Gastroesophageal sphincter (tissue), 4 donors: ENCODE data around the gene ZBTB25. TPM values are rescaled to one million over a fixed set of nuclear protein-coding genes. Genes with fewer than 3 reads are reported as not detected.

Experiments
- ATAC-seq: fragments of 150-250 bp; one replicate; pipeline ENCODE4 v1.9.1; 2016; ENCODE audit warnings: mild to moderate bottlenecking, moderate library complexity
- H3K27ac ChIP-seq, 4 donors: fragments of 200-600 bp; sonication (generic) in 3 of 4; 1 replicate in 3 of 4; 2 replicates in 1 of 4; pipeline ENCODE4 v1.5.1; 2016 to 2019
- H3K27me3 ChIP-seq: fragments of 200-600 bp; sonication (generic); one replicate; pipeline ENCODE4 v1.5.1; 2019
- H3K36me3 ChIP-seq, 2 donors: fragments of 200-600 bp; sonication (generic); one replicate each; pipeline ENCODE4 v1.5.1; 2019; ENCODE audit warnings: control low read depth in 1 of 2
- H3K4me1 ChIP-seq, 3 donors: fragments of 200-600 bp; sonication (generic); 1 replicate in 2 of 3; 2 replicates in 1 of 3; pipeline ENCODE4 v1.5.1; 2016 to 2019; ENCODE audit warnings: control low read depth in 2 of 3
- H3K4me3 ChIP-seq, 2 donors: fragments of 200-600 bp; sonication (generic); one replicate each; pipeline ENCODE4 v1.5.1; 2019; ENCODE audit warnings: mild to moderate bottlenecking in 1 of 2, moderate library complexity in 1 of 2
- H3K9me3 ChIP-seq, 3 donors: fragments of 200-600 bp; sonication (generic); one replicate each; pipeline ENCODE4 v1.5.1; 2017 to 2019; ENCODE audit warnings: control low read depth in 2 of 3
- CTCF ChIP-seq, 4 experiments: fragments of 200-600 bp in 2 of 4; fragments of 450-650 bp in 2 of 4; sonication (generic) in 1 of 4; IDR thresholded peaks; one replicate each; pipeline ENCODE4 v1.5.1; 2017 to 2019; ENCODE audit warnings: antibody characterized with exemption in 4 of 4, mild to moderate bottlenecking in 2 of 4, moderate library complexity in 2 of 4
- EP300 ChIP-seq: sonication (generic); formaldehyde crosslinking; IDR thresholded peaks from one replicate; pipeline ENCODE4 v1.6.1; 2017; ENCODE audit warnings: antibody characterized with exemption, mild to moderate bottlenecking
- POLR2A ChIP-seq, 2 donors: fragments of 450-650 bp; IDR thresholded peaks; one replicate each; pipeline ENCODE4 v1.6.1; 2017; ENCODE audit warnings: antibody characterized with exemption in 2 of 2, mild to moderate bottlenecking in 2 of 2, moderate library complexity in 1 of 2
- POLR2AphosphoS5 ChIP-seq: sonication (generic); formaldehyde crosslinking; IDR thresholded peaks from one replicate; pipeline ENCODE4 v1.6.1; 2017; ENCODE audit warnings: antibody characterized with exemption
- WGBS, 2 donors: methylation state at CpG; one replicate each; pipeline ENCODE4 v1.1.5; 2018; ENCODE audit warnings: low coverage in 1 of 2; 5-methylcytosine and 5-hydroxymethylcytosine counted together
- total RNA-seq, 4 donors: library from RNA; depleted of rRNA; stranded (reverse); fragments of >200 nt; gene quantifications; one replicate each; pipeline ENCODE4 v1.1.0, GENCODE V29; 2016

Gene ZBTB25
- total RNA-seq, 4 donors from 2014 or later: 7.4 to 12.5 (median 9.8) TPM

GRCh38 chr14:64422756-64423155 lies 80.9 kb downstream of the ZBTB25 start:
- H3K4me3 ChIP-seq: no peak overlapping the region
- no peak for TF ChIP-seq CTCF (IDR thresholded peaks at IDR 0.05)
- no peak for TF ChIP-seq EP300
- TF ChIP-seq POLR2A (IDR thresholded peaks at IDR 0.05): no peak
- TF ChIP-seq POLR2AphosphoS5: no peak
- no peak for ATAC-seq
- H3K4me1 ChIP-seq: no peaks in the 10 kb centered on the region
- H3K9me3 ChIP-seq: no peaks in the 10 kb centered on the region
- no peaks in the 10 kb centered on the region for H3K27me3 ChIP-seq
- H3K27ac ChIP-seq: no peak overlapping the region
- WGBS, 2 donors: 90% methylated on average over 6 to 7 of the region's 7 CpGs
- H3K36me3 ChIP-seq: peaks cover 0 to 99% of the 10 kb centered on the region in 2 donors

GRCh38 chr14:64422005-64422404 lies 81.6 kb downstream of the ZBTB25 start:
- Histone ChIP-seq H3K4me3 (no peak overlapping the region), H3K36me3 (peaks cover 0 to 99% of the 10 kb centered on the region in 2 donors), H3K27me3 (no peaks in the 10 kb centered on the region), H3K9me3 (no peaks in the 10 kb centered on the region), H3K4me1 (no peaks in the 10 kb centered on the region), H3K27ac (no peak overlapping the region)
- no peak for TF ChIP-seq CTCF (IDR thresholded peaks at IDR 0.05)
- no peak for TF ChIP-seq POLR2A (IDR thresholded peaks at IDR 0.05)
- no peak for TF ChIP-seq POLR2AphosphoS5
- no peak for TF ChIP-seq EP300
- ATAC-seq: no peak
- WGBS, 2 donors: 94 to 100% methylated on average over 1 of the region's 1 CpG

GRCh38 chr14:64421166-64421565 lies 82.5 kb downstream of the ZBTB25 start:
- no peak for ATAC-seq
- no peak overlapping the region for H3K27ac ChIP-seq
- H3K36me3 ChIP-seq: peaks cover 0 to 99% of the 10 kb centered on the region in 2 donors
- 56 to 57% methylated on average over 8 of the region's 8 CpGs for WGBS, 2 donors
- no peaks in the 10 kb centered on the region for H3K4me1 ChIP-seq
- H3K9me3 ChIP-seq: no peaks in the 10 kb centered on the region
- H3K4me3 ChIP-seq: no peak overlapping the region
- TF ChIP-seq POLR2A (IDR thresholded peaks at IDR 0.05) (no peak), EP300 (no peak), CTCF (IDR thresholded peaks at IDR 0.05) (no peak)
- no peaks in the 10 kb centered on the region for H3K27me3 ChIP-seq

- TF ChIP-seq POLR2A (IDR thresholded peaks at IDR 0.05): no peak
- no peak for TF ChIP-seq EP300
- TF ChIP-seq POLR2AphosphoS5: no peak
- no peak for TF ChIP-seq CTCF (IDR thresholded peaks at IDR 0.05)
- H3K36me3 ChIP-seq: peaks cover 0 to 99% of the 10 kb centered on the region in 2 donors
- no peak overlapping the region for H3K27ac ChIP-seq
- H3K4me1 ChIP-seq: no peaks in the 10 kb centered on the region
- no peaks in the 10 kb centered on the region for H3K27me3 ChIP-seq
- no peak for ATAC-seq
- H3K4me3 ChIP-seq: no peak overlapping the region
- WGBS, 2 donors: 75% methylated on average over 5 of the region's 7 CpGs; no CpG with 5 or more reads in 1 of the 2 donors
- H3K9me3 ChIP-seq: no peaks in the 10 kb centered on the region
Measured at GRCh38 chr14:64419003-64419402, 84.6 kb downstream of the ZBTB25 start.

GRCh38 chr14:64417771-64418125 lies 85.9 kb downstream of the ZBTB25 start:
- Histone ChIP-seq H3K9me3 (no peaks in the 10 kb centered on the region), H3K27me3 (no peaks in the 10 kb centered on the region), H3K4me1 (no peaks in the 10 kb centered on the region), H3K27ac (no peak overlapping the region), H3K36me3 (peaks cover 0 to 99% of the 10 kb centered on the region in 2 donors), H3K4me3 (no peak overlapping the region)
- 98 to 100% methylated on average over 3 to 6 of the region's 7 CpGs for WGBS, 2 donors
- TF ChIP-seq EP300 (no peak), POLR2AphosphoS5 (no peak), CTCF (IDR thresholded peaks at IDR 0.05) (no peak)
- no peak for ATAC-seq
